ENCODE measurements around the gene COX7A2. TPM values are rescaled to one million over a fixed set of nuclear protein-coding genes. Genes with fewer than 3 reads are reported as not detected.

Gene COX7A2
- total and polyA plus RNA-seq, 10 donors, result 158 to 535 (median 223) TPM

DNA sequence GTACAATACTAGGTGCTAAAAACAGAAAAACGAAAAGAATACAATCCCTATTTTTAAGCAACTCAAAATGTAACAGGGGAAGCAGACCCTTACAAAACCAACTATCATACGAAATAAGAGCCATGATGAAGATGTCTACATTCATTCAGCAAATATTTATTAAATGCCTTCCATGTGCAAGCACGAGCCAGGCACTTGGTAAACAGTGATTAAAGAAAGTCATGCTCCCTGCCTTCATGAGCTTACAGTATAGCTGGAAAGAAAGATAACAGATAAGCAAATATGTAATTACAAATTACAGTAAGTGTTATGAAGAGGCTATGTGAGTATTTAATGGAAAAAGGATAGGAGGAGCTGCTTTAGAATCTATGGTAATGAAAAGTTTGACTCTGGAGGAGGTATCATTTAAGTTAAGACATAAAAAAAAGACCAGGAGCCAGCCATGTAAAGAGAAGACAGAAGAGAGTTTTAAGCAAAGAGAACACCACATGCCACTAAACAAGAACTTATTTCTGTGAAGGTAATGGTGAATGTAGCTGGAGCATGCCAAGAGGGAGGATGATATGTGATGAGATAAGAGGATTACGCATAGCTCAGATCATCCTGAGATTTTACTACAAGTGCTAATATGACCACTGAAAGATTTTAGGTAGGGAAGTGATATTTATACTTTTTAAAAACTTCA lies 19.3 kb upstream of the COX7A2 start:
- no peaks in the 10 kb centered on the region for H3K9me3 ChIP-seq
- H3K36me3 ChIP-seq, result peaks cover 4 to 79% (median 47%) of the 10 kb centered on the region in 6 donors
- intact Hi-C loops (cut with DNase I; ENCODE audit: low total_unique reads), result no loop called here
- 89 to 97% (median 91%) methylated on average over 4 of the region's 4 CpGs for WGBS, 5 donors
- TF ChIP-seq POLR2A (IDR thresholded peaks at IDR 0.05) (no peak), POLR2AphosphoS5 (IDR thresholded peaks at IDR 0.05) (no peak)
- TF ChIP-seq, protein P1, sequence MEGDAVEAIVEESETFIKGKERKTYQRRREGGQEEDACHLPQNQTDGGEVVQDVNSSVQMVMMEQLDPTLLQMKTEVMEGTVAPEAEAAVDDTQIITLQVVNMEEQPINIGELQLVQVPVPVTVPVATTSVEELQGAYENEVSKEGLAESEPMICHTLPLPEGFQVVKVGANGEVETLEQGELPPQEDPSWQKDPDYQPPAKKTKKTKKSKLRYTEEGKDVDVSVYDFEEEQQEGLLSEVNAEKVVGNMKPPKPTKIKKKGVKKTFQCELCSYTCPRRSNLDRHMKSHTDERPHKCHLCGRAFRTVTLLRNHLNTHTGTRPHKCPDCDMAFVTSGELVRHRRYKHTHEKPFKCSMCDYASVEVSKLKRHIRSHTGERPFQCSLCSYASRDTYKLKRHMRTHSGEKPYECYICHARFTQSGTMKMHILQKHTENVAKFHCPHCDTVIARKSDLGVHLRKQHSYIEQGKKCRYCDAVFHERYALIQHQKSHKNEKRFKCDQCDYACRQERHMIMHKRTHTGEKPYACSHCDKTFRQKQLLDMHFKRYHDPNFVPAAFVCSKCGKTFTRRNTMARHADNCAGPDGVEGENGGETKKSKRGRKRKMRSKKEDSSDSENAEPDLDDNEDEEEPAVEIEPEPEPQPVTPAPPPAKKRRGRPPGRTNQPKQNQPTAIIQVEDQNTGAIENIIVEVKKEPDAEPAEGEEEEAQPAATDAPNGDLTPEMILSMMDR (IDR thresholded peaks at IDR 0.05 in 8 of 11, conservative IDR thresholded peaks at IDR 0.05 in 3 of 11), result no peak
- H3K4me1 ChIP-seq, result peaks cover 2 to 28% (median 15%) of the 10 kb centered on the region in 6 donors
- no peak overlapping the region for H3K27ac ChIP-seq
- no peak overlapping the region for H3K4me3 ChIP-seq
- no peak for DNase-seq
- H3K27me3 ChIP-seq (replicated peaks in 1 of 7), result no peaks in the 10 kb centered on the region

DNA sequence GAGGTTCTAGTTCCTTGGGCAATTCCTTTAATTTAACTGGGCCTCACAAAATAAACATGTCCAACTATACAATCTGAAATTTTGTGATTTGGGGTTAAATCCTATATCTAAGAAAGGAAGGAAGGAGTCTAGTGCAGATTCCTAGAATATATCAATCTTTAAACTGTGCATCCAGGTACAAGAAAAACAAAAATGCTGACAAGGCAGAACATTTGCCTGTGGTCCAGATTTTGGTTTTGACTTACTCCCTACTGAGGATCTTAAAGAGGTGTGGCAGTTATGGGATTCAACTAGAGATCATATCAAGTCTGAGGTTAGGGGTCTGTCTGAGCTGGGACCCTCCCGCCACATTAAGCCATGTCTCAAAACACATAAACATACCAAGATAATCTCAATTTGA lies 17.7 kb upstream of the COX7A2 start:
- WGBS, 5 donors, result 90 to 100% (median 97%) methylated on average over 1 of the region's 1 CpG
- H3K4me1 ChIP-seq, result peaks cover 0 to 12% (median under 1%) of the 10 kb centered on the region in 6 donors
- no peaks in the 10 kb centered on the region for H3K9me3 ChIP-seq
- H3K27ac ChIP-seq, result no peak overlapping the region
- no peak overlapping the region for H3K4me3 ChIP-seq
- DNase-seq, result no peak
- intact Hi-C loops (cut with DNase I; ENCODE audit: low total_unique reads), result no loop called here
- H3K27me3 ChIP-seq (replicated peaks in 1 of 7), result no peaks in the 10 kb centered on the region
- TF ChIP-seq, protein P1 (IDR thresholded peaks at IDR 0.05 in 8 of 11, conservative IDR thresholded peaks at IDR 0.05 in 3 of 11), result no peak
- TF ChIP-seq POLR2A (IDR thresholded peaks at IDR 0.05), result no peak
- no peak for TF ChIP-seq POLR2AphosphoS5 (IDR thresholded peaks at IDR 0.05)
- peaks cover 4 to 94% (median 54%) of the 10 kb centered on the region in 6 donors for H3K36me3 ChIP-seq

DNA sequence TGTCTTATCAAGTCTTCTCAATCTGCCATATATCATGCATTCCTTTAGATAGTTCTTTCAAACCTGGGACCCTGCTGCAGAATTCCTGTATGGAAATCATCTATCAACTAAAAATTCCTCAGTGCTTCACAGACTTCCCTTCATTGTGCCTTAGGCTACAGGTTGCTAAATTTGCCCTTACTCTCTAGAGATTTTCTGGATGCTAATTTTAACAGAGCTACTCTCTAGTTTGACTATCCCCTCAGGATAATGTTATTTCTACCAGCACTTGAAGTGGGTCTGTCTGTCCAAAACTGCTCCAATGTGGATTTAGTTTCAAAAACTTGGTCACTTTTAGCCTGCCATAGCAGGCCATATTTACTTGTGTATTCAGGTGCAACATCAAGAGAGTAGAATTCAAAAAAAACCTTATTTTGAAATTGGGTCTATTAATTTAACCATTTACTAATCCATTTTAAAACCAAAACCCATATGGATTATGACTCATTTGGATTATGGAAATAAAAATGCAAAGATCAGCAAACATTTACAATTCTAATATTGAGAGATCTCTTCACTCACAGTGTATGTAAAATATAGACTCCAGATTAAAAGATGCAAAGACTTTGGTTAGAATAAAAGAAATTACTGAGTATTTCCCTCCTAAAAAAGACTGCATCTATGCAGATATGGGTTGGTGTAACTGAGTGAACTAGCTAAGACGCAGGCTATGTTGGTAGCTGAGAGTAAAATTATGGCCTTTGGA lies 13.9 kb upstream of the COX7A2 start:
- TF ChIP-seq POLR2A (IDR thresholded peaks at IDR 0.05), result no peak
- TF ChIP-seq, protein P1 (IDR thresholded peaks at IDR 0.05 in 8 of 11, conservative IDR thresholded peaks at IDR 0.05 in 3 of 11), result no peak
- TF ChIP-seq POLR2AphosphoS5 (IDR thresholded peaks at IDR 0.05), result no peak
- H3K4me1 ChIP-seq, result no peaks in the 10 kb centered on the region
- 90 to 100% (median 96%) methylated on average over 1 of the region's 1 CpG for WGBS, 5 donors
- H3K9me3 ChIP-seq, result no peaks in the 10 kb centered on the region
- peaks cover 4 to 98% (median 54%) of the 10 kb centered on the region in 6 donors for H3K36me3 ChIP-seq
- no peak overlapping the region for H3K27ac ChIP-seq
- no peak overlapping the region for H3K4me3 ChIP-seq
- no peak for DNase-seq
- no peaks in the 10 kb centered on the region for H3K27me3 ChIP-seq (replicated peaks in 1 of 7)
- intact Hi-C loops (cut with DNase I; ENCODE audit: low total_unique reads), result no loop called here

DNA sequence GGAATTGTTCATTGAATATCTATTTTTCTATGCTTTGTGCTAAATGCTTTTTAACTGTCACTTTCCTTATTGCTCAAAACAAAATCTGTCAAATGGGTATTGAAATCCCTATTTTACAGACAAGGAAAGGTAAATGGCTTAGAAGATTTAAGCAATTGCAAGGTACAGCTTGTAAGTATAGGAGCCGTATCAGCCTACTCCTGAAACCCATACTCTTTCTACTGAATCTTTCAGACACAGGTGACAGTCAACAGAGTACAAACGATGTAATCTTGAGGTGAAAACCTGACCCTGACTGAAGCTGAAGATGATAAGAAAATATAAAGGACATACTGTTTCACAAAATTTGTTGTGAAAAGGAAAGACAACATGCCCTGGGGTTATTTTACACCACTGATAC lies 7.0 kb upstream of the COX7A2 start:
- WGBS, 5 donors, result 82 to 91% (median 84%) methylated on average over 2 of the region's 2 CpGs
- peaks cover 0 to 35% (median 12%) of the 10 kb centered on the region in 6 donors for H3K36me3 ChIP-seq
- no peak overlapping the region for H3K4me3 ChIP-seq
- H3K4me1 ChIP-seq, result no peaks in the 10 kb centered on the region
- DNase-seq, result no peak
- TF ChIP-seq, protein P1 (IDR thresholded peaks at IDR 0.05 in 8 of 11, conservative IDR thresholded peaks at IDR 0.05 in 3 of 11), result no peak
- TF ChIP-seq POLR2AphosphoS5 (IDR thresholded peaks at IDR 0.05) (no peak), POLR2A (IDR thresholded peaks at IDR 0.05) (no peak)
- H3K27ac ChIP-seq, result no peak overlapping the region
- intact Hi-C loops (cut with DNase I; ENCODE audit: low total_unique reads), result no loop called here
- no peaks in the 10 kb centered on the region for H3K27me3 ChIP-seq (replicated peaks in 1 of 7)
- no peaks in the 10 kb centered on the region for H3K9me3 ChIP-seq

Data from spleen (tissue), 11 donors.